Endometrium (tissue), 2 donors: ENCODE measurements around the gene SND1.
"Not testable (repeated sequence)": the region's sequence is repeated elsewhere in the genome, so short reads cannot be mapped to it uniquely, and the experiment has no call there.

ENCODE experiments used
- FAIRE-seq: peaks from 2 replicates; lab custom pipeline; 2012; peaks lifted over from hg19 to GRCh38; lab: Jason Lieb, UNC
- donor health status: control.
- donor health status: control.

The SND1 gene

GRCh38 chr7:127831318-127832219 is 179.6 kb downstream of the SND1 start:
- FAIRE-seq, result no peak

DNA sequence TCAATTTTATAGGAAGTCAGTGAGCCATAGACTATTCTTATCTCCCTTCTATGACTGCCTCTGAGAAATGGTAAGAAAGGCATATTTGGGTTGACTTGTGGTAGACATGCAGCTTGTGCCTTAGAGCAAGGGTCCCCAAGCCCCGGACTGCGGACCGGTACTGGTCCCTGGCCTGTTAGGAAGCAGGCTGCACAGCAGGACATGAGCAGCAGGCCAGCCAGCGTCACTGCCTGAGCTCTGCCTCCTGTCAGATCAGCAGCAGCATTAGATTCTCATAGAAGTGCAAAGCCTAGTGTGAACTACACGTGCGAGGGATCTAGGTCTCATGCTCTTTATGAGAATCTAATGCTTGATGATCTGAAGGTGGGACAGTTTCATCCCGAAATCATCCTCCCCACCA is 180.6 kb downstream of the SND1 start:
- no peak for FAIRE-seq

GRCh38 chr7:127833641-127834040 is 181.6 kb downstream of the SND1 start:
- FAIRE-seq, result no peak

GRCh38 chr7:127835679-127836078 is 183.7 kb downstream of the SND1 start:
- no peak for FAIRE-seq

GRCh38 chr7:127837816-127838410 is 185.9 kb downstream of the SND1 start:
- FAIRE-seq, result not testable (repeated sequence)

GRCh38 chr7:127838816-127839415 is 186.9 kb downstream of the SND1 start:
- FAIRE-seq, result no peak

GRCh38 chr7:127840226-127840951 is 188.4 kb downstream of the SND1 start:
- no peak for FAIRE-seq

GRCh38 chr7:127844165-127844564 is 192.2 kb downstream of the SND1 start:
- no peak for FAIRE-seq

DNA sequence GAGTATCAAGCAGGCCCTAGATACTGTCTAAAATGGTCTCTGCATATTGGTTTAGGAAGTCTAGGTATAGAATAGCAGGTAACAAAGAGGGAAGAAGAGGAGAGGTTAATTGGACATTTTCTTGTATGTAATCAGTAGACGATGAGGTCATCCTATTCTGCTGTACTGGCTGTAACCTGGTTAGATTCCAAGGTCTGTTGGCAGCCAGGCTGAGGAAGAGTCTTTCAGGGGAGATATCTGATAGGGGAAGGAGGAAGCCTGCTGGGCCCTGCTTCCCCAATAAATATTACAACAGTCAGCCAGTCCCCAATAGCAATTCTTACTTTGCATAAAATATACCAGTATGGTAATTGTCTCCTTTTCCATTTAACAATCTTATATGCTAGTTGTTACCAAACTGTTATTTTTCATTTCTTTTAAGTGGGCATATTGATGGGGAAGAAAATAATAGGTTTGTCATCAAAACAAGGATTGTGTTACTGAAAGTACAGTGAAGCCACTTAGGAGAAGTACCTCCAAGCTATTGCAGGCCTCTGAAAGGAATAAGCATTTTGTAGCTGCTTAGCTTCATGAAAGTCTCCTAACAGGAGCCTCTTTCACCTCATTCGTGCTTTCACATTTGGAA is 192.8 kb downstream of the SND1 start:
- FAIRE-seq, result no peak

GRCh38 chr7:127845522-127846214 is 193.7 kb downstream of the SND1 start:
- no peak for FAIRE-seq

GRCh38 chr7:127847641-127848040 is 195.6 kb downstream of the SND1 start:
- no peak for FAIRE-seq

- FAIRE-seq, result no peak
Measured at GRCh38 chr7:127848241-127848640, 196.2 kb downstream of the SND1 start.

- no peak for FAIRE-seq
Measured at GRCh38 chr7:127850195-127850594, 198.2 kb downstream of the SND1 start.

GRCh38 chr7:127854383-127854782 is 202.4 kb downstream of the SND1 start:
- FAIRE-seq, result no peak

DNA sequence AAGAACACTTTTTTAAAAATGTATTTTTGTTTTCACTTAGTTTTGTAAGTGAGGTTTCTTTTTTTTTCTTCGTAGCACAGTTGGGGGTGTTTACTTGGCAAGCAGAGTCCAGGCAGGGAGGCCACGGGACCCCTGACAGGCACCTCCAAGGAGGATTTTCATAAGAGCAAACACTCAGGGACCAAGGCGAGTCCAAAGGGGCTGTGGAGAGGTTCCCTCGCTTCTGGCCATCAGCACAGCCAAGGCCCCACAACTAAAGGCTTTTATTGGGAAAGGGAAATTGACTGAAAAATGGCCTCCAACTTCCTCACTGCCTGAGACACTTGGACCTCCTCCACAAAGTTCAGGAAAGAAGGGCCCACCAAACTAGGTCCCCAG is 205.5 kb downstream of the SND1 start:
- no peak for FAIRE-seq

DNA sequence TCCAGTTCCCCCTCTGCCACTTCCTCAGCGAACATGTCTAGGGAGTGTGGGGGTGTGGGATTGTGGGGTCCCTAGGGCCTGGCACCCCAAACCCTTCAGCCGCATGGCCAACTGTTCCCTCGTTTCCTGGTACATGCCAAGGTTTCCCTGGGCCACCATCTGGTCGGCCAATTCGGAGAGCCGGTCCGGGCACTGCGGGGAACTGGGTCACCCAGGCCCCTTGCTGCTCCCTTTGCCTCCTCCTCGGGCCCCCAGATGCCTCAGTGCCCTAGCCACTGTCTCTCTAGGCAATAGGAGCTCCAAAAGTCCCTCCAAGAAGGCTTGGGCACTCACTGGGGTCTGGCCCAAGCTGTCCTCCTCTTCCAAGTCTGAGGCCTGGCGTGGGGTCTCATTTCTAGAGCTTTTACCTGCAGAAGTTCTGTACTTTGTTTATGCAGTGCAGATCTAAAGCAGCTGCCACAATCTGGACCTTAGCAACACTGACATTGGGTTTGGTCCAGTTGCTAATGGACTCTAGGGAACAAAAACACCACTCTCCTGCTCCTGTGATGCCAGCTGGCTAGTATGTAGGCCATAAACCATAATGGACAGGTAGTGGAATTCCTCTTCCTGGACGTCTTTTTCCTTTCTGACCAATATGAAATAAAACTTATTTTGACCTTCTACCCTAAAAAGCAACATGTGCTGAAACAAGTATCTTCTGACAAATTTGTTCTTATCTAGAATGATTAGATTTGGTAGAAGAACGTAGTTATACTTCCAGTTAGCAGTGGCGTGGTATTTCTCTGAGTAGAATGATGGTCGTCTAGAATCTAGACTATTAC is 206.3 kb downstream of the SND1 start:
- no peak for FAIRE-seq

- no peak for FAIRE-seq
Measured at GRCh38 chr7:127858915-127859189, 206.9 kb downstream of the SND1 start.

DNA sequence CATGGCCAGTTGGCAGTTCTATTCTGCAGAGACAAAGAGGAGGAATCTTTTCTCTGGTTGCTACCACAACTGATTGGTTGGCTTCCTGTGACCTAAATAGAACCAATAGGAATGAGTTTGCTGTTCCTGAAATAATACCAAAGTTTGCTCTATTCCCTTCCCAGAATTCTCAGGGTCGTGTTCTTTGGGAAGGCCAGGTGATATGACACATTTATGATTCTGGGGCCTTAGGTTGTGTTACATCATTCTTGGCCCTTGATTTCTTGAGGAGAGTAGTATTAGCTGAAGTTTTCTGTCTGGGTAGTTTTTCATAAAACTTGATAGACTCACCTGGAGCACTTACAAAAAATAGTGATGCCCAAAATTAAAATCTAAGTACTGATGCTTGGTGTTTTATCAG is 207.3 kb downstream of the SND1 start:
- no peak for FAIRE-seq

GRCh38 chr7:127862525-127862924 is 210.5 kb downstream of the SND1 start:
- FAIRE-seq, result no peak

DNA sequence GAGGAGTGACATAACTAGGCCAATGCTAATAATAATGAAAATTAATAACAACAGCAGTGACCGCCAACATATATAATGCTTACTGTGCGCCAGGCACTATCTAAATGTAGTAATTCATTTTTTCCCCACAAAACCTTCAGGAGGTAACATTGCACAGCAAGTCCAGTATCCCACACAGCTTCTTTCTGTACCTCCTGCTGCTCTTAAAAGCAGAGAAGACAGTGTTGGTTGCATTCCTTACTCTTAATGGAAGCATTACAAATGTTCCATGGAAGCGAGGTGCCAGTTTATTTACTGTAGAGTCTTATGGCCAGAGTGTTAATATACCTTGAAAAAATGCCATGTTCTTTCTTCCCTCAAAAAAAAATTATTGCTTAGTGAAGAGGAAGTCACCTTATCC is 211.1 kb downstream of the SND1 start:
- FAIRE-seq, result no peak

DNA sequence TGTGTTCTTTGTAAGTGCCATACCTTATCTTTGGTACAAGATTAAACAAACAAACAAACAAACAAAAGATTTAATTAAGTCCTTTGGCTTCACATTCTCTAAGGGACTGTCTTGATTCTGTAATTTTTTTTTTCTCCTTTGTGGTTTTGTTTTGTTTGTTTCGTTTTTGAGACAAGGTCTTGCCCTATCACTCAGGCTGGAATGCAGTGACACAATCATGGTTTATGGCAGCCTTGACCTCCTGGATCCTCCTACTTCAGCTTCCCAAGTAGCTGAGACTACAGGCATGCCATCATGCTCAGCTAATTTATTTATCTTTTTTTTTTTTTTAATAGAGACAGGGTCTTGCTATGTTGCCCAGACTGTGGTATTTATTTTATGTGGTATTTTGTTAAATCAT is 213.5 kb downstream of the SND1 start:
- FAIRE-seq, result no peak
